IPS-18c (cell line): ENCODE measurements around the gene ASPM.

Experiments used
- H3K4me3 ChIP-seq: 2 replicates; pipeline ENCODE4 v1.7.0; 2013; ENCODE audit warnings: low read depth, mild to moderate bottlenecking, low read length, moderate library complexity; ENCODE audit not compliant: insufficient read depth
- H3K9me3 ChIP-seq: one replicate; pipeline ENCODE4 v1.6.1; 2013; ENCODE audit warnings: mild to moderate bottlenecking, low read length, moderate library complexity; ENCODE audit not compliant: control insufficient read depth, insufficient read depth

The ASPM gene

GRCh38 chr1:197146101-197147095 lies at the start of gene ASPM:
Gene ASPM, minus strand, starts transcription at chr1:197146669. Its CDS starts 232 bp downstream, at chr1:197146437.
- no peaks in the 10 kb centered on the region for H3K9me3 ChIP-seq
- H3K4me3 ChIP-seq = peak within 1 kb of the TSS; percentile 90

GRCh38 chr1:197195100-197195499 lies 48.6 kb upstream of the ASPM start:
- Histone ChIP-seq H3K4me3 (no peak overlapping the region), H3K9me3 (no peaks in the 10 kb centered on the region)

- Histone ChIP-seq H3K9me3 (no peaks in the 10 kb centered on the region), H3K4me3 (no peak overlapping the region)
Measured at GRCh38 chr1:197184190-197184589, 37.7 kb upstream of the ASPM start.

GRCh38 chr1:197183195-197183748 lies 36.8 kb upstream of the ASPM start:
- no peaks in the 10 kb centered on the region for H3K9me3 ChIP-seq
- no peak overlapping the region for H3K4me3 ChIP-seq

GRCh38 chr1:197182716-197183115 lies 36.2 kb upstream of the ASPM start:
- Histone ChIP-seq H3K4me3 (no peak overlapping the region), H3K9me3 (no peaks in the 10 kb centered on the region)

GRCh38 chr1:197181982-197182381 lies 35.5 kb upstream of the ASPM start:
- Histone ChIP-seq H3K9me3 (no peaks in the 10 kb centered on the region), H3K4me3 (no peak overlapping the region)

GRCh38 chr1:197180252-197180878 lies 33.9 kb upstream of the ASPM start:
- no peaks in the 10 kb centered on the region for H3K9me3 ChIP-seq
- H3K4me3 ChIP-seq = no peak overlapping the region

- no peak overlapping the region for H3K4me3 ChIP-seq
- H3K9me3 ChIP-seq = no peaks in the 10 kb centered on the region
Measured at GRCh38 chr1:197178998-197179397, 32.5 kb upstream of the ASPM start.

GRCh38 chr1:197174818-197175217 lies 28.3 kb upstream of the ASPM start:
- no peaks in the 10 kb centered on the region for H3K9me3 ChIP-seq
- H3K4me3 ChIP-seq = no peak overlapping the region

- Histone ChIP-seq H3K9me3 (no peaks in the 10 kb centered on the region), H3K4me3 (no peak overlapping the region)
Measured at GRCh38 chr1:197173571-197174507, 27.4 kb upstream of the ASPM start.

GRCh38 chr1:197171531-197171930 lies 25.1 kb upstream of the ASPM start:
- H3K9me3 ChIP-seq = no peaks in the 10 kb centered on the region

GRCh38 chr1:197170538-197170937 lies 24.1 kb upstream of the ASPM start:
- H3K4me3 ChIP-seq = no peak overlapping the region
- H3K9me3 ChIP-seq = no peaks in the 10 kb centered on the region

More at GRCh38 chr1:197171531-197171930, 25.1 kb upstream of the ASPM start:
- H3K4me3 ChIP-seq = no peak overlapping the region

GRCh38 chr1:197159461-197159860 lies 13.0 kb upstream of the ASPM start:
- H3K9me3 ChIP-seq = no peaks in the 10 kb centered on the region
- no peak overlapping the region for H3K4me3 ChIP-seq

GRCh38 chr1:197156692-197157091 lies 10.2 kb upstream of the ASPM start:
- no peaks in the 10 kb centered on the region for H3K9me3 ChIP-seq
- H3K4me3 ChIP-seq = no peak overlapping the region

- H3K9me3 ChIP-seq = no peaks in the 10 kb centered on the region
- H3K4me3 ChIP-seq = no peak overlapping the region
Measured at GRCh38 chr1:197152662-197153061, 6.2 kb upstream of the ASPM start.

GRCh38 chr1:197151185-197151584 lies 4.7 kb upstream of the ASPM start:
- Histone ChIP-seq H3K9me3 (no peaks in the 10 kb centered on the region), H3K4me3 (no peak overlapping the region)
